ENCODE results near the gene PDCD1.

The PDCD1 gene

DNA sequence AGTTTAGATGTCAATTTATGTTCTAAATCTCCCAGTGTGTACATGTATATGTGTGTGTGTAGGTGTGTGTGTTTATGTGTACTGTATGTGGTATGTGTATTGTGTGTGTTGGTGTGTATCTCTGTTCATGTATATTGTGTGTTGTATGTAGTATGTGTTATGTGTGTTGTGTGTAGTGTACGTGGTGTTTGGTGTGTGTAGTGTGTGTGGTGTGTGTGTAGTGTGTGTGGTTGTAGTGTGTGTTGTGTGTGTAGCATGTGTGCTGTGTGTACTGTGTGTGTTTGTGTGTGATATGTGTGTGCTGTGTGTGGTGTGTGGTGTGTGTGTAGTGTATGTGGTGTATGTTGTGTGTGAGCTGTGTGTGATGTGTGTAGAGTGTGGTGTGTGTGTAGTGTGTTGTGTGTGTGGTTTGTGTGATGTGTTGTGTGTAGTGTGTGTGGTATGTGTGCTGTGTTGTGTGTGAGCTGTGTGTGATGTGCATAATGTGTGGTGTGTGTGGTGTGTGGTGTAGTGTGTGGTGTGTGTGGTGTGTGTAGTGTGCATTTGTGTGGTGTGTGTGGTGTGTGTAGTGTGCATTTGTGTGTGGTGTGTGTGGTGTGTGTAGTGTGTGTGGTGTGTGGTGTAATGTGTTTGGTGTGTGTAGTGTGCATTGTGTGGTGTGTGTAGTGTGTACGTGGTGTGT is 5.6 kb upstream of the PDCD1 start:
- no peak for DNase-seq

DNA sequence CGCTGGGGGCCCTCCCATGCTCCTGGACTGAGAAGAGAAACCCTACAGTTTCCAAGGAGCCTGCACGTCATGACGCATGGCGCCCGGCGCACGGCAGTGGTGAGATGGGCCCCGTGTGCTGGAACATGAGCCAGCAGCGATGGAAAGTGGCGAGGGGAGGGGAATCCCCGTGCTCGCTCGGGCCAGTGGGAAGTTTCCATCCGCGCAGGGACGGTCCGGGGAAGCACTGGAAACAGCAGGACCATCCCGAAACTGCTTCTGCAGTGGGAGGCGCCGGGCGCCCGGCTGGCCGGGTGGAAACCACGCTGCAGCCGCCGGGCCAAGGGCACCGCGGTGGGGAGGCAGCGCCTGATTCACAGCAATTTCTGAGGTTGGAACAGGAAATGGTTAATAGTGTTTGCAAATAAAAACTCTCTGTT is 4.9 kb upstream of the PDCD1 start:
- peak; percentile 50 for DNase-seq

GRCh38 chr2:241862775-241863535 is 4.3 kb upstream of the PDCD1 start:
- no peak for DNase-seq

DNA sequence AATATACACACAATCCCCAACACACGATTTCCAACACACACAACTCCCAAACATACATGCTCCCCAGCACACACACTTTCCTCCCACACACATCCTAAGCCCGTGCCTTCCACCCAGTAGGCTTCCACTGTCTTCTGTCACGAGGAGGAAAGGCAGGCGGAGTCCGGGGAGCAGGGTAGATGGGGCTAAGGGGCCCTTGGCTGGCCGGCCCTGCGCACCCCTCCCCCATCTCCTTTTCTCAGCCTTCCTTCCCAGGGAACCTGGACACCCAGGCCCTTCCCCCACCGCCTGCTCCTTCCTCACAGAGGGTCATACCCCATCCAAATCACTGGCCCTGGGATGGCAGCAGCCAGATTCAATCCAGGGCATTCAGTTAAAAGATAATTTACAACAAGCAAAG is 3.4 kb upstream of the PDCD1 start:
- no peak for DNase-seq

GRCh38 chr2:241861264-241861663 is 2.6 kb upstream of the PDCD1 start:
- DNase-seq = no peak

GRCh38 chr2:241860184-241861078 is 1.7 kb upstream of the PDCD1 start:
- DNase-seq = peak; percentile 38

GRCh38 chr2:241859436-241860183 is 916 bp upstream of the PDCD1 start:
- DNase-seq = peak; percentile 48

GRCh38 chr2:241859017-241859435 is 332 bp upstream of the PDCD1 start:
- DNase-seq = no peak

DNA sequence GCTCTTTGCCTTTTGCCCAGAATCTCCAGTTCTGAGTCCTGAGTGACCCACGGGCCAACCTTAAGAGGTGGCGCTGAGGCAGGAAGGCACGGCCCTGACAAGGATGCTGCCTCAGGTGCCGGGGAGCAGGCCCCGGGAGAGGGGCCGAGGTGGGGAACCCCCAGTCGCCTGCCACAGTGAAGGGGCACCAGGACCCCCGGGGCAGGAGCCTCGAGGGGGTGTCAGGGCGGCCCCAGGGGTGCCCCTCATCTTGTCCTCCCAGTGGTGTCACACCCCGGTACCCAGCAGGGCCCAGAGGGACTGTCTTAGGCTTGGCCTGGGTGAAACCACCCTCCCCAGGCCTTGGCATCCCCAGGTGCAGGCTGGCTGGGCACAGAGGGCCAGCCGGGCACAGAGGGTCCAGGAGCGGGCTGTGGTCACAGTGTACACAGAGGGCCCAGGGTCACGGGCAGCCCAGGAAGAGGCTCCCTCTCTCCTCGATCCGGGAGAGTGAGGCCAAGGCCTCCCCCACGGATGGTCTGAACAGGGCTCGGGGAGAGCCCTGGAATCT is 1.0 kb downstream of the PDCD1 start:
- DNase-seq = no peak

DNA sequence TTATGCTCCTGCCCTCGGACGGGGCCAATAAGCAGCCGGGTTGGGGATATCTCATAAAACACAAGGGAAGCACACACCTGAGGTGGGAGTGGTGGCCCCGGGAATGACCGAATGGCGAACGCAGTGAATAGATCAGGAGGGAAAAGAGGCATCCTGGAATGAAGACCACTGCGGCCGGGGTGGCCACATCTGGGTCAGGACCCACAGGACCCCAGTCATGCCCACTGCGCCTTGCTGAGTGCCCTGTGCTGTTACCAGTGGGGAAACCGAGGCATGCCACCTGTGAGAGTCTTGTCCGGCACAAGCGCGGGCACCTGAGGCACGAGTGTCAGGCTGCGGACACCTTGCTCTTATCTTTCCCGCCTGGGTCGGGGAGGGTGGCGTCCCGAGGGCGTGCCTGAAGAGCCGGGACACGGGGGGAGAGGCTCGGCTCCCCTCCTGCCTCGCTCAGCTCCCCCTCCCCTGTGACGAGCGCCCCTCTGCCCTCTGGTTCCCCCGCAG is 1.6 kb downstream of the PDCD1 start:
- DNase-seq = no peak

- no peak for DNase-seq
Observed at GRCh38 chr2:241855888-241856422, 2.7 kb downstream of the PDCD1 start.

DNA sequence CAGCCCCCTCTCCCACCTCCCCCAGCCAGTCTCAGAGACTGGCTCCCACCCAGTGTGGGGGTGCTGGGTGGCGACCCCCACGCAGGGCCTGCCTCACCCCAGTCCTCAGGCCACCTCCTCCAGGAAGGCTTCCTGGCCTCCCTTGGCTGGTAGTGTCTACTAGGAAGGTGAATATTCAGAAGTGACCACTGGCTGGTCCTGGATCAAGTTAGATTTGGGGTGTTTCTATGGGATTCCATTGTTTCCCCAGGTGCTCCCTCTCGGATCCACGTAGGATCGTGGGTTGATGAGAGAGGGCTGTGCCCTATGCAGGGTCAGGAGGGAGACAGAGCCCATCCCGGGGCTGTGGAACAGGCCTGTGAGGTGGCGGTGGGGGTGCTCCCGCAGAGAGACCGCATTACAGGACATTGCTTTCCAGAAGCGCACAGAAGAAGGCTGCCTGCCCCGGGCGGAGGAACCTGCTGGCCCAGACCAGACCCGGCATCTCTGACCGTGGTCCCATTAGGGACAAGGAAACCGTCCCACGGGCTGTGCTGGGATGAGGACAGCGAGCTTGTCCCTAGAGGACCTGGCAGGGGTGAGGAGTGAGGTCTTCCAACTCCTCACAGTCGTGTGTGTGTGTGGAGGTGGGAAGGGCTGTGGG is 3.3 kb downstream of the PDCD1 start:
- no peak for DNase-seq

DNA sequence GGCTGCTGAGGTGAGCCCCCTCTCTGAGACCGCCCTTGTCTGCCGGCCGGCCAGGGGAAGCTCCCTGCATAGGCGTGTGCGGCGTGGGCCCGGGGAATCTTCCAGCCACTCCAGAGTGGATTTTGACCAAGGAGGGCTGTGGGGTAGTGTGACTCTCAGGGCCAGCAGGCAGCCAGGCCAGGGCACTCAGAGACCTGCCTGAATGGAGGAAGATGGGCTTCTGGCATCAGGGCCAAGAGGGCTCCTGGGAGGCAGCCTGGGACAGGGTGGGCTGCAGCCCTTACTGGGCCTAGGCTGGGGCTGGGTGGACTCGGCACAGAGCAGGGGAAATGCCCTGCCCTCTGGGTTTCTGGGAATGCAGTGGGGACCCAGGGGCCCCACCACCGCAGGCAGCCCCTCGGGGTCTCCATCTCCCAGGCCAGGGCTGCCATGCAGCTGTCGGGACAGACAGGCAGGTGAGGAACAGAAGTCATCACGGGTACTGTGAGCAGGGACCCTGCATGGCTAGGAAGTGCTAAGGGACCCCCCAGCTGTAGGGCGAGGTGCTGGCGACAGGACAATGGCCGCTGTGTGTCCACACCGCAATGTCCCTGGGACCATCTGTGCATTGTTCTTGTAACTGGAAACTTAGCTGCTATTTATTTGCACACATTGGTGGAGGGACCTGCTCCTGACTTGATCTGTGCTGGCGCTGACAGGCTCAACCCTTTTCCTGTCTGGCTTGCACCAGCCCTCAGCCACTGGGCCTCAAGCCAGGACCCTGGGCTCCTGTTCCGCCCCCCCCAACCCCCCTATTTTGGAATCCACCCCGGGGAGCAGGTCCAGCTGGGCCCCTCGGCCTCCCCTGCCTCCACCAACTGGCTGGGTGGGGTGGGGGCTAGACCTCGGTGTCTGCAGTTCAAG is 4.1 kb downstream of the PDCD1 start:
- no peak for DNase-seq

DNA sequence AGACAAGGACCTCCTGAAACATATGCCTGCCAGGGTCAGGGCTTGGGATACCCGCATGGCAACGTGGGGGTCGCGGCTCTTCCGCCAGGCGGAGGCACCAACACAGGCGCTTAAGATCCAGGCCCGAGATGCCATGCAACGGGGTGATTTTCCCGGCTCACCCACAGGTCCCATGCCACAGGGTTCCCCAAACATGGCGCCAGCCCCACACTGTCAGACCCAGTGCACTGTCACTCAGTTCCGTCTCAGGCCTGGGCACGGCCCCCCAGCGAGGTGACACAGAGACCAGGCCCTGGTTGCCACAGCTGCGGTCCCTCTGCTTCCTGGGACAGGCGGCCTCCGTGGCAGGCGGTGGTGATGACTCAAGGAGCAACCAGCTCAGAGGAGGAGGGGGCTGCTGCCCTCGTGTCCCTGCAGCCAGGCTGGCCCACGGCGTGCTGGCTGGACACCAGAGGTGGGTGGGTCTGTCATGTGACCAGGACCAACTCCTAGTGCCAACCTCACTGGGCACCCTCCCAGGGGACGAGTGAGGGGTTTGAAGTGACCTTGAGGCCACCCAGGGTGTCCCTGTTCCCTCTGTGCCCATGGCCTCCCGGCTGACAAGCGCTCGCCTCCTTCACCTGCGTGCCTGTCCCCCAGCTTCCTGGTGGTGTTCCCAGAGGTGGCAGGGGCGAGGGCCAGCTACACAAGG is 4.9 kb downstream of the PDCD1 start:
- no peak for DNase-seq

DNA sequence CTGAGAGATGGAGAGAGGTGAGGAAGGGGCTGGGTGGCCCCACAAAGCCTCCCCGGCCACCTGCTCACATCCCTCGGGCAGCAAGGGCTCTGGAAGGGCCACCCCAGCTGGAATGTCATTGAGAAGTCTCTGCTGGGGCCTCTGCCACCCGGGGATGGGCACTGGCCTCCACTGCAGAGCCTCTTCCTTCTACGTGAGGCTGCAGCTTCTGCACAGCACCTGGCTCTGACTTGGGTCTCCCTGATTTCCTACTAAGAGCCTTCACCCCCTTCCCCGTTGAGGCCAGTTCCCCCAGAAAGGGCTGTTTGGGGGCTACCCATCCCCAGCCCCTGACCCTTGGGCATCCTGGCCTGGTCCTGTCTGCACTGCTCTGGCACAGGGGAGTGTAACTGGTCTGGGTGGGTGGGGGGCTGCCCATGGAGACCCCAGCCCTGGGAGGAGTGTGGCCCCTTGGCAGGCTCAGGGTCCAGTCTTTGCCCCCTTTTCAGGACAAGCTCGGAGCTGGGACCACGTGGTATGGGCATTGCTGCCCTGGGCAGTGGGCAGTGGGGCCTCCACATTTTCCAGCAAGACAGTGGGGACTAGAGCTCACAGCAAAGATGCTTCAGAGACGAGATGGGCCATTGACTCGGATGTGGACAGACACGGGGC is 5.6 kb downstream of the PDCD1 start:
- DNase-seq = no peak

GRCh38 chr2:241852116-241852980 is 6.3 kb downstream of the PDCD1 start:
- DNase-seq = peak; percentile 38

DNA sequence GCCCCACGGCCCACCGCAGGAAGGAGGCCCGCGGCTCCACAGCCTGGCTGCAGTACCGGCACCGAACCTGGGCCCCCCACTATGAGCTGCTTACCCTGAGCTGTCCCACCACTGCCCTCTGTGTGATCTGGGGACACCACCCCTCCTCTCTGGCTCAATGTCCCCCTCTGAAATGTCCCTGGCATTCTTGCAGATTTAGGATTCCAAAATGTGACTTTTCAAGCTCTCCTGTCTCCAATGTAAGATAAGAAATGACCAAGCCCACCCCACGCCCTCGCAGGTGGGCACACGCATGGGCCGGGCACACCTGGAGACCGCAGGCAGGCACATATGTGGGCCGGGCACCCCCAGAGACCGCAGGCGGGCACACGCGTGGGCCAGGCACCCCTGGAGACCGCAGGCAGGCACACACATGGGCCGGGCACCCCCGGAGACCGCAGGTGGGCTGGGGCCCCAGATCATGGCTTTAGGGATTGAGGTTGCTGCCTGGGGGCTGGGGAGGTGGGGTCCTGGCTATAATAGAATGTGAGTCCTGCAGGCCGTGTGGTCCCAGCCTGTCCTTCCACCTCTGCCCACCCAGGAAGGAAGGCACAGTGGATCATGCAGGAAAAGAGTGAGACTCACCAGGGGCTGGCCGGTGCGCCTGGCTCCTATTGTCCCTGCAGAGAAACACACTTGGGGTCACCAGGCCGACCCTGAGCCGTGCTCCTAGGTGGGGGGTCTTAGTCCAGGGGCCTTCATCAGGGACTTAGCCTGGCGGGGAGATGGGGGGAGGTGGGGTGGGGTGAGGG is 7.2 kb downstream of the PDCD1 start:
- no peak for DNase-seq

Data from DMS53 (cell line).